HUES48 (cell line): ENCODE measurements around the gene REV1.

Experiments used
- H3K27ac ChIP-seq: one replicate; pipeline ENCODE4 v1.7.0; 2013; ENCODE audit warnings: low read depth, low read length, inconsistent platforms
- H3K27me3 ChIP-seq: 2 replicates; pipeline ENCODE4 v1.6.1; 2013; ENCODE audit warnings: mild to moderate bottlenecking, low read length; ENCODE audit not compliant: control insufficient read depth, insufficient read depth
- H3K36me3 ChIP-seq: 2 replicates; pipeline ENCODE4 v1.6.1; 2013; ENCODE audit warnings: low read length; ENCODE audit not compliant: control insufficient read depth, insufficient read depth
- H3K4me1 ChIP-seq: 2 replicates; pipeline ENCODE4 v1.6.1; 2013; ENCODE audit warnings: mild to moderate bottlenecking, low read length; ENCODE audit not compliant: control insufficient read depth, insufficient read depth
- H3K4me3 ChIP-seq: 2 replicates; pipeline ENCODE4 v1.5.1; 2013; ENCODE audit warnings: mild to moderate bottlenecking, low read depth, low read length
- H3K9ac ChIP-seq: 2 replicates; pipeline ENCODE4 v1.6.1; 2013; ENCODE audit warnings: mild to moderate bottlenecking, low read depth, low read length, moderate library complexity
- H3K9me3 ChIP-seq: 2 replicates; pipeline ENCODE4 v1.6.1; 2013; ENCODE audit warnings: low read length; ENCODE audit not compliant: control insufficient read depth, insufficient read depth

The REV1 gene

DNA sequence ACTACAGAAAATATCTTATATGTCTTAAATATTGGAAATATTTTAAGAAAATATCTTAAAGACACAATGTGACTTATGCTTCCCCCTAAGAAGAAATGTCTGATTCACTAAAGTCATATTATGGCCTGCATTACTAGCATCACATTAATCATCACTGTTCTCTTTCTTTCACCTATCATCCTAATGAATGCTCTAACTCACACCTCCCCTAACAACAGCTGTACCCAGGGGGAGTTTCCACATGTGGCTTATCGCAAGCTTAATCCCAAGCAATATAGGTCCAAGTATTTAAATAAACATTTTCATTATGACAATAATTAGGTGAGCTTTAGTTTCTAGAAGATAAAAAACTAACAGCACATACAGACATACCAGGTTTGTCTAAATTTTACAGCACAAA is 39.6 kb downstream of the REV1 start:
- H3K27ac ChIP-seq = no peak overlapping the region
- no peaks in the 10 kb centered on the region for H3K27me3 ChIP-seq
- no peaks in the 10 kb centered on the region for H3K9me3 ChIP-seq
- no peaks in the 10 kb centered on the region for H3K4me1 ChIP-seq
- peaks cover 45% of the 10 kb centered on the region for H3K36me3 ChIP-seq
- no peak overlapping the region for H3K9ac ChIP-seq
- H3K4me3 ChIP-seq = no peak overlapping the region

DNA sequence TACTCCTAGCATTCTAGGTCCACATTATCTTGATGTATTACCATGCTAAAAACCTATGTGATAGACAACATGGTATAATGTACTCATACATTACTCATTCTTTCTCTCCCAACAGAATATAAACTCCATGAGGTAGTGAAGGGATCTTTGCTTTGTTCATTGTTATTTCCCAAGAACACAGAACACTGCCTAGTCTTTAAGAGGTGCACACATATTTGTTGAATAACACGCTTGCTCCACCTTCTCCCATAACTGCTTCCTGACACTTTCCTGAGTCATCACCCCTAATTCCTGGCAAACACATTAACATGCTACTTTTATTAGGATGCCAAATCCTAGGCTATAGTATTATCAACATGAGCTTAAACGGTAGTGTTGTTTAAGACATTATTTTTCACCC is 41.3 kb downstream of the REV1 start:
- Histone ChIP-seq H3K4me1 (no peaks in the 10 kb centered on the region), H3K27ac (no peak overlapping the region), H3K9ac (no peak overlapping the region), H3K36me3 (peaks cover 39% of the 10 kb centered on the region), H3K27me3 (no peaks in the 10 kb centered on the region), H3K4me3 (no peak overlapping the region), H3K9me3 (no peaks in the 10 kb centered on the region)

- Histone ChIP-seq H3K4me3 (no peak overlapping the region), H3K9ac (no peak overlapping the region), H3K27ac (no peak overlapping the region), H3K9me3 (no peaks in the 10 kb centered on the region), H3K4me1 (peaks cover 15% of the 10 kb centered on the region), H3K27me3 (no peaks in the 10 kb centered on the region), H3K36me3 (peaks cover 27% of the 10 kb centered on the region)
Observed at GRCh38 chr2:99445065-99445464, 44.8 kb downstream of the REV1 start.

- H3K27me3 ChIP-seq = no peaks in the 10 kb centered on the region
- H3K4me1 ChIP-seq = peaks cover 22% of the 10 kb centered on the region
- H3K27ac ChIP-seq = no peak overlapping the region
- peaks cover 24% of the 10 kb centered on the region for H3K36me3 ChIP-seq
- no peak overlapping the region for H3K9ac ChIP-seq
- no peaks in the 10 kb centered on the region for H3K9me3 ChIP-seq
- H3K4me3 ChIP-seq = no peak overlapping the region
Observed at GRCh38 chr2:99444222-99444621, 45.6 kb downstream of the REV1 start.

- Histone ChIP-seq H3K4me3 (no peak overlapping the region), H3K4me1 (peaks cover 30% of the 10 kb centered on the region), H3K27me3 (no peaks in the 10 kb centered on the region), H3K9me3 (no peaks in the 10 kb centered on the region), H3K27ac (no peak overlapping the region), H3K36me3 (peaks cover 26% of the 10 kb centered on the region), H3K9ac (no peak overlapping the region)
Observed at GRCh38 chr2:99442837-99443236, 47.0 kb downstream of the REV1 start.

DNA sequence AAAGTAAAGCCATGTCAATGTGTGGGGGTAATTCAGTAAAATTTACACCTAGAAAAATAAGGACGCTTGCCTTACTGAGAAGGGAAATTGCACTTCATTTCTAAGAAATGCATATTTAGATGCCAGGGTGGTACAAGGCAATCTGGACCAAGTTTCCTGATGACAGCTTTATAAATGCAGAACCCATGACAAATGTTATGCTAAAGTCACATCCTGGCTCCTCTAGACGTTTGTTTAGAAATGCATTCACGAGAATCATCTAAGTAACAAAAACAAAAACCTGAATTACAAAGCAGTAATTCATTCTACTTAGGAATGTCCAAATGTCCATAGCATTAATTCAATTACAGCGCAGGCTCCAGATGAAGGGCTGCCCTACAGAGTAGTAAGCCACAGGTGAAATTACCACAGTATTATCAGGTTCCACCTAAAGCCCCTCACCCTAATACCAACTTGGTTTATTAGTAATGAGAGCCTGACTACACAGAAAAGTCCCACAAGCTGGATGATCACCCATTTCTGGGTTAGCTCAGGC is 49.8 kb downstream of the REV1 start:
- H3K4me1 ChIP-seq = peaks cover 36% of the 10 kb centered on the region
- no peak overlapping the region for H3K9ac ChIP-seq
- peaks cover 24% of the 10 kb centered on the region for H3K36me3 ChIP-seq
- peak overlapping the region; percentile 38 for H3K4me3 ChIP-seq
- H3K27me3 ChIP-seq = no peaks in the 10 kb centered on the region
- H3K27ac ChIP-seq = peak overlapping the region; percentile 50
- H3K9me3 ChIP-seq = no peaks in the 10 kb centered on the region

DNA sequence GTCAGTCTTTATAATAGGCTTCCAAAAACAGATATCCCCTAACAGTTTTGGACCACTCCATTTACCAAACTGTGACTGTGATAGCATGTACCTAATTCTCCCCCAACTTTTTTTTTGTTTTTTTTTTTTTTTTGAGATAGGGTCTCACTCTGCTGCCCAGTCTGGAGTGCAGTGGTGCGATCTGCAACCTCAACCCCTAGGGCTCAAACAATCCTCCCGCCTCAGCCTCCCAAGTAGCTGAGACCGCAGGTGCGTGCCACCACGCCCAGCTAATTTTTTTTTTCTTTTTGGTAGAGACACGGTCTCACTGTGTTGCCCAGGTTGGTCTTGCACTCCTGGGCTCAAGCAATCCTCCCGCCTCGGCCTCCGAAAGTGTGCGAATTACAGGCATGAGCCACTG is 52.9 kb downstream of the REV1 start:
- no peaks in the 10 kb centered on the region for H3K9me3 ChIP-seq
- H3K27me3 ChIP-seq = no peaks in the 10 kb centered on the region
- no peak overlapping the region for H3K9ac ChIP-seq
- H3K36me3 ChIP-seq = peaks cover 36% of the 10 kb centered on the region
- peaks cover 36% of the 10 kb centered on the region for H3K4me1 ChIP-seq
- no peak overlapping the region for H3K4me3 ChIP-seq
- no peak overlapping the region for H3K27ac ChIP-seq

DNA sequence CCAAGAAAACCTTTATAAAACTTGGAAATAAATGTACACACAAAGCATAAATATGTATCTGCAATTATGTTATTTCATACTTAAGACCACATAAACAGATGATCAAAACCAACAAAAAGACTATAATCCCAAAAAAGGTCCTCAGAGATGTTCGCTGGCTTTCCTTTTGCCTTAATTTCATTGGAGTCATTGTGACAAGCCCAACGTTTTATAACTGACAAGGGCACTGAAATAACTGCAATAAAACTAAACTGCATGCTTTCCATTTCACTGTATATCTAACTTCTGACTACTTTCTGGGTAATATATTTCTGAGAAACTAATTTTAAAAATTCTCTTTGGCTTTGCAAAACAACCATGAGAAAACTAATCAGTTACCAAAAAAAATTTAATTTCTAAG is 56.5 kb downstream of the REV1 start:
- Histone ChIP-seq H3K27ac (no peak overlapping the region), H3K4me1 (peaks cover 6% of the 10 kb centered on the region; the same call in 1 of the 2 replicates), H3K36me3 (peaks cover 61% of the 10 kb centered on the region), H3K27me3 (no peaks in the 10 kb centered on the region), H3K9me3 (no peaks in the 10 kb centered on the region), H3K4me3 (no peak overlapping the region), H3K9ac (no peak overlapping the region)

- Histone ChIP-seq H3K4me3 (no peak overlapping the region), H3K36me3 (peaks cover 68% of the 10 kb centered on the region), H3K27me3 (no peaks in the 10 kb centered on the region), H3K9me3 (no peaks in the 10 kb centered on the region), H3K9ac (no peak overlapping the region), H3K4me1 (peaks cover 6% of the 10 kb centered on the region; the same call in 1 of the 2 replicates), H3K27ac (no peak overlapping the region)
Observed at GRCh38 chr2:99431587-99432275, 58.1 kb downstream of the REV1 start.

- H3K27me3 ChIP-seq = no peaks in the 10 kb centered on the region
- H3K36me3 ChIP-seq = peaks cover 67% of the 10 kb centered on the region
Observed at GRCh38 chr2:99430614-99431291, 59.1 kb downstream of the REV1 start.

DNA sequence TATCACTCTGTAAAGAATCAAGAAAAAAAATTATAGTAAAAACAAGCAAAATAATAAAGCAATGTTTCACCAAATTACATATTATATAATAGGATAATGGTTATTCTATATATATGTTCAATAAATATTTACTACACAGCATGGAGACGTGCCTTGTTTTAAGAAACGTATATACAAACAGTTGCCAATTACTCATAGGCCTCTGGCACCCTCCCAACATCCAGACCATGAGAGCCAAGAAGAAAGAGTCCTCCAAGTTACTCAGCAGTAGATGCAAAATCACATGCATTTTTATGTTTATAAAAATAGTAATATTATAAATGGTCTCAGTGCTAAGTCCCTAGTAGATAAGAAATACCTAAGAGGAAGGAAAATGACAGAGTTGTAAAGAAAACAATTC is 64.8 kb downstream of the REV1 start:
- Histone ChIP-seq H3K27me3 (no peaks in the 10 kb centered on the region), H3K9me3 (no peaks in the 10 kb centered on the region), H3K4me1 (no peaks in the 10 kb centered on the region), H3K9ac (no peak overlapping the region), H3K36me3 (peaks cover 87% of the 10 kb centered on the region), H3K4me3 (no peak overlapping the region), H3K27ac (no peak overlapping the region)

More at GRCh38 chr2:99430614-99431291, 59.1 kb downstream of the REV1 start:
- Histone ChIP-seq H3K27ac (no peak overlapping the region), H3K4me3 (no peak overlapping the region), H3K4me1 (peaks cover 6% of the 10 kb centered on the region; the same call in 1 of the 2 replicates), H3K9me3 (no peaks in the 10 kb centered on the region), H3K9ac (no peak overlapping the region)
